GM12874 (cell line): ENCODE results near the gene DNASE1L3.

Experiments used
- TF ChIP-seq, protein P1 (sequence below): IDR thresholded peaks from 2 replicates; pipeline ENCODE4 v1.5.1; 2011; ENCODE audit warnings: low read depth, mild to moderate bottlenecking, control low read depth, low read length, moderate library complexity; ENCODE audit not compliant: insufficient read depth

Gene DNASE1L3

DNA sequence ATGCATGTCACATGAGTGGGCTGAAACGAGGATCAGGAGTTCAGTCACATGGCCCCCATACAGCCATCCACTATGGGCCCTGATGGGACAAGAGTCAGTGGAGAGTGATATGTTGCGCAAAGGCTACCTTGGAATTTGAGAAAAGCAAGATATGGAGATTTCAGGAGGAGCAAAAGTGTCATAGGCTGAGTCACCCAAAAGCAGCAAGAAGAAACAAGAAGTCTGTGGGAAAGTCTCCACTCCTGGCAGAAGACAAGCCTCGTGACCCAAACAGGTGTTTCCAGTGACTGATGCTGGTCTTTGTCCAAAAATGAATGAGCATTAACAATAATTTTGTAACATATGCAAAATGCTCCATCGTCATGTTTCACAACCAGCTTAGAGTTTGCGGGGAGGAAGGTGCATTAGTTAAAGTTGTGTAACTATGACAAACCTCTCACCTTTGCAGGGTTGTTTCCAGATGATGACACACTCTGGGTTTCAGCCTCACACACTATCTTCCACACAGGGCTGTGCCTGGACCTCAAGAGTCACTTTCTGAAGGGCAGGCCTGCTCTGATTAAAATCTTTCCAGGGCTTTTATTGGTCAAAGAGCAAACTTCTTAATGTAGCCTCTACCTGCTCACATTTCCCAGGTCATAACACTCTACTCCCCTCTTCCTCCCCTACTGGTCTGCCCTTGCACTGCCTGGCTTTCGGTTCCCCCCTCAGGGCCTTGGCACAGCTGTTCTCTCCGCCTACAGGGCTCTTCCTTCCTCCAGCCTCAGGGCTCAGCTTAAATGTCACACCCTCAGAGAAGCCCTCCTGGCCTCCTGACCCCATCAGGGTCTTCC is 3.9 kb upstream of the DNASE1L3 start:
- TF ChIP-seq, protein P1, sequence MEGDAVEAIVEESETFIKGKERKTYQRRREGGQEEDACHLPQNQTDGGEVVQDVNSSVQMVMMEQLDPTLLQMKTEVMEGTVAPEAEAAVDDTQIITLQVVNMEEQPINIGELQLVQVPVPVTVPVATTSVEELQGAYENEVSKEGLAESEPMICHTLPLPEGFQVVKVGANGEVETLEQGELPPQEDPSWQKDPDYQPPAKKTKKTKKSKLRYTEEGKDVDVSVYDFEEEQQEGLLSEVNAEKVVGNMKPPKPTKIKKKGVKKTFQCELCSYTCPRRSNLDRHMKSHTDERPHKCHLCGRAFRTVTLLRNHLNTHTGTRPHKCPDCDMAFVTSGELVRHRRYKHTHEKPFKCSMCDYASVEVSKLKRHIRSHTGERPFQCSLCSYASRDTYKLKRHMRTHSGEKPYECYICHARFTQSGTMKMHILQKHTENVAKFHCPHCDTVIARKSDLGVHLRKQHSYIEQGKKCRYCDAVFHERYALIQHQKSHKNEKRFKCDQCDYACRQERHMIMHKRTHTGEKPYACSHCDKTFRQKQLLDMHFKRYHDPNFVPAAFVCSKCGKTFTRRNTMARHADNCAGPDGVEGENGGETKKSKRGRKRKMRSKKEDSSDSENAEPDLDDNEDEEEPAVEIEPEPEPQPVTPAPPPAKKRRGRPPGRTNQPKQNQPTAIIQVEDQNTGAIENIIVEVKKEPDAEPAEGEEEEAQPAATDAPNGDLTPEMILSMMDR = peak; percentile 49; the same call in 1 of the 2 replicates

DNA sequence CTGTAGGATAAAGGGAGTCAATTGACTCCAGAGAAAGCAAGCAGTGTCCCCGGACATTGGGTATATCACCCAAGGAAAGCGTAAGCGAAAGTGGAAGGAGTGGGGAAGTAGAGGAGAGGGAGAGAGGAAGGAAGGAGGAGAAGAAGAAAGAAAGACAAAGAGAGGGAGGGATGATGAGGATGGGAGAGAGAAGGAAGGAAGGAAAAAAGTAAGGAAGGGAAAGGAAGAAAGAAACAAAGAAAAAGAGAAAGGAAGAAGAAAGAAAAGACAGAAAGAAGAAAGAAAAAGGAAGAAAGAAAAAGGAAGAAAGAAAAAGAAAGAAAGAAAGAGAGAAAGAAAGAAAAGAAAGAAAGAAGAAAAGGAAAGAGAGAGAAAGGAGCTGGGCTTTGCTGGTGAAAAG is 839 bp downstream of the DNASE1L3 start:
- TF ChIP-seq, protein P1 = no peak

DNA sequence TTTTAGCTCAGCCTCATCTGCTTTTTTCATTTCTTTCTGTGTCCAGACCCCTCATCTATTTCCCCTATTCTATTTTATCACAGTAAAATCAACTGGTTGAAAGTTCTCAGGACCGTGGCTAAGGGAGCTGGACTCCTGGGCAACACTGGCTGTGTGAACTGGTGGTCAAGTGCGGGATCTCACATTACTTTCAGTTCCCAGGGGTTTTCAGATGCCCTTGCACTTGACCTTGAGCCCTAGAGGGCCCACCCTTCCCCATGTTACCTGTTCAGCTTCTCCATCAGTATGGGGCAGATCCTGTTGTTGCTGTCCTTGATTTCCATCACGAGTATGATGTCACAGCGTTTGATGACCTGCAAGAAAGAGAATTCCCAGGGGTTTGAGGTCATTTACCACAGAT is 2.8 kb downstream of the DNASE1L3 start:
- TF ChIP-seq, protein P1 = no peak

DNA sequence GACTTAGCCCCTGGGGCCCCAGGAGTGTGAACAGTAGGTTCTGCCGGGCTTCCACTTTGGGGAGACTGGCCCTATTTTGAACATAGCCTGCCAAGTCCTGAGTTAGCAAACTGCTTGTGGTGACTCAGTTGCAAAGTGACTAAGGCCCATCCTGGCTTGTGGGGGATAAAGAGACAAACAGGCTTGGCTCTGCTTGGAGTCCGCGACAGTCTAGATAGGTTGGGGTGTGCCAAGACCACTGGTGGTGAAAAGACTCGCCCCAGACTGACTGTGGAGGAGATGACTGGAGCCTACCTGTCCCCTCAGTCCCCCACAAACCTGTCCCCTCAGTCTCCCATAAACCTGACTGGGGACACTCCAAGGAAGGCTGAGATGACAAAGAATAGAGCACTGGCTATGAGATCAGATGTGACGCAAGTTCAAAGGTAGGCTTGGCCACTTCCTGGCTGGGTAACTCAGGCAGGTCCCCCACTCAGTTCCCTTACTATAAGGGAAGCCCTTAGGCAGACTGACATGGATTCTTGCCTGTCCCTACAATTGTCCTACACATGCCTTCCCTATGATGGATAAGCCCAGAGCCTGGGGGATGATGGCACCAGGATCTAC is 4.3 kb downstream of the DNASE1L3 start:
- TF ChIP-seq, protein P1 = no peak

DNA sequence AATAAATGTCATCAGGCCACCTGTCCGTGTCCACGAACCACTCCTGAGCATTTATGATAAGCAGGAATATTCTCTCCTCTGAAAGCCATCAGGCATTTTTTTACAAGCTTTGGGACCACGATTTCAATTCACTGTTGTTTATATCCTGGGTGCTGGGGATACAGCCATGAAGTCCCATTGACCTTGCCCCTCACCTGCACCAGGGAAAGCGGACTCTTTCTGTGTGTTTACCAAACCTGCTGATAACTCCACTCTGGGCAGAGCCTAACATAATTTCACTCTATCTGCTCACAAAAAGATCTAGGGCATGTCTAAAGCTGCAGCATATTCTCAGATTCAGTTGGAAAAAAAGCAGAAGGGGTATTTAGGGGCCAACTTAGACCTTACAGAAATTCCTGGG is 4.8 kb downstream of the DNASE1L3 start:
- TF ChIP-seq, protein P1 = no peak

DNA sequence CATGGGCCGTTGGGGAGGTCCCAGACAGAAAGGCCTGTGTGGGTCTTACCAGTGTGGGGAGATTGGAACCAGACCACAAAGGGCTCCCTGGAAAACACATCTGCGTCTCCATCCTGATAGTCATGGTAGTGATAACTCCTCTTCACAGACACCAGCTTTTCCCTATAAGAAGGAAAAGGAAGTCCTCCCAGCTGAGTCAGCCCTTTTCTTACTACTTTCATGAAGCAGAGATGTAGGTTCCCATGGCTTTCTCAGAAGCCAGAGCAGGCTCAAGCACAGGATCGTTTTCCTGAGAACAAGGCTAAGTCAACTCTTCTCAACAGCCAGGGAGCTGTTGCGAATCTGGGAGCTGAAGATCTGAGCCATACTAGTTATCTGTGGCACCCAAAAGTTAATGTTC is 6.1 kb downstream of the DNASE1L3 start:
- TF ChIP-seq, protein P1 = no peak

DNA sequence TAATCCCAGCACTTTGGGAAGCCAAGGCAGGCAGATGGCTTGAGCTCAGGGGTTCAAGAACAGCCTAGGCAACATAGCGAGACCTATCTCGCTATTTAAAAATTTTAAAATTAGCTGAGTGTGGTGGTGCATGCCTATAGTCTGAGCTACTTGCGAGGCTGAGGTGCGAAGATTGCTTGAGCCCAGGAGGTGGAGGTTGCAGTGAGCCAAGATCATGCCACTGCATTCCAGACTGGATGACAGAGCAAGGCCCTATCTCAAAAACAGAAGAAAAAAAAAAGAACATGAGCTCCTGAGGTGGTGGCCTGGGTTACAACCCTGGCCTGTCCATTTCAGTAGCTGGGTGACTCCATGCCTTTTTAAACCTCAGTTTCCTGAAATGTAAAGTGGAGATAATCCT is 7.2 kb downstream of the DNASE1L3 start:
- TF ChIP-seq, protein P1 = no peak
